T-helper 22 cell (primary cell): Measurements from ENCODE around the gene SPHK1.
"Not testable (repeated sequence)": the region's sequence is repeated elsewhere in the genome, so short reads cannot be mapped to it uniquely, and the experiment has no call there.

Experiments
- DNase-seq: peaks from one replicate; pipeline ENCODE4 v3.0.0-alpha.2; 2020; ENCODE audit warnings: low read depth

The SPHK1 gene

DNA sequence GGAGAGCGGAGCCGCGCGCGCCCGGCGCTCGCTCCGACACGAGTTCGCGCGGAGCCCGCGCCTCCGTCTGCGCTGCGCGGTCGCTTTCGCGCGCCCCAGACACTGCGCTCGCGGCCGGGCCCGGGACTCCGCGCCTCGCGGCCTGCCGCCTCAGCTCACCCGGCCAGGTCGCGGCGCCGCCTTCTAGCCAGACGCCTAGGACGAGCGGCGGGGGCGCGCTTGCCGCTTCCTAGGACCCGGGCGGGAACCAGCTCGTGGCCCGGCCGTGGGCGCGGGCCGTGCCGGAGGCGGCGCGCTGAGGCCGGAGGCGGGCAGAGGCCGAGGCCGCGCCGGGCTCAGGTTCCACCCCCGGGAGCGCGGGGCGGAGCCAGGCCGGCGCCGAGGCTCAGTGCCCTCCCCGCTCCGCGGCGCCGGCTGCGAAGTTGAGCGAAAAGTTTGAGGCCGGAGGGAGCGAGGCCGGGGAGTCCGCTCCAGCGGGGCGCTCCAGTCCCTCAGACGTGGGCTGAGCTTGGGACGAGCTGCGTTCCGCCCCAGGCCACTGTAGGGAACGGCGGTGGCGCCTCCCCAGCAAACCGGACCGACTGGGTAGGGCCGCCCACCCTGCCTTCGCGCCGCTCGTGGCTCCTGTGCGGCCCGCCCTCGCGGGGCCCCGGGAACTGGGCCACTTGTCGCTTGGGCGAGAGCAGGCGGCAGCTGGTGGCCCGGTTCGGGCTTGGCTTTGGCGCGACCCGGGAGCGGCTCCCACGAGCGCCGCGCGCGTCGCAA lies at the start of gene SPHK1:
TSS of gene SPHK1 (plus strand) at position 388 of the 765 bp plus-strand sequence. CDS start 1,036 bp downstream, outside the sequence.
- peak; percentile 11 for DNase-seq

DNA sequence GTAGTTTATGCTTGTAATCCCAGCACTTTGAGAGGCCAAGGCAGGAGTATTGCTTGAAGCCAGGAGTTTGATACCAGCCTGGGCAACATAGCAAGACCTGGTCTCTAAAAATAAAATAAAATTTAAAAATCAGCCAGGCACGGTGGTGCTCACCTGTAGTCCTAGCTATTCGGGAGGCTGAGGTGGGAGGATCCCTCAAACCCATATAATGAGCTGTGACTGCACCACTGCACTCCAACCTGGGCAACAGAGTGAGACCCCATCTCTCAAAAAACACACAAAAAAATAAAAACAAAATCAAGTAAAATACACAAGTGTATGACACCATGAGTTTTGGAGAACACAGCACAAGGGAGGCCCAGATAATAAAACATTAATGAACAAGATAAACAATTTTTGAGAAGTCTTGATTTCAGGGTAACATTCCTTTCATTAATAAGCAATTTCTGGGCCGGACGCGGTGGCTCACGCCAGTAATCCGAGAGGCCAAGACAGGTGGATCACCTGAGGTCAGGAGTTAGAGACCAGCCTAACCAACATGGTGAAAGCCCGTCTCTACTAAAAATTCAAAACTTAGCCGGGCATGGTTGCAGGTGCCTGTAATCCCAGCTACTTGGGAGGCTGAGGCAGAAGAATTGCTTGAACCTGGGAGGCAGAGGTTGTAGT lies 48.6 kb upstream of the SPHK1 start:
- DNase-seq, result no peak

DNA sequence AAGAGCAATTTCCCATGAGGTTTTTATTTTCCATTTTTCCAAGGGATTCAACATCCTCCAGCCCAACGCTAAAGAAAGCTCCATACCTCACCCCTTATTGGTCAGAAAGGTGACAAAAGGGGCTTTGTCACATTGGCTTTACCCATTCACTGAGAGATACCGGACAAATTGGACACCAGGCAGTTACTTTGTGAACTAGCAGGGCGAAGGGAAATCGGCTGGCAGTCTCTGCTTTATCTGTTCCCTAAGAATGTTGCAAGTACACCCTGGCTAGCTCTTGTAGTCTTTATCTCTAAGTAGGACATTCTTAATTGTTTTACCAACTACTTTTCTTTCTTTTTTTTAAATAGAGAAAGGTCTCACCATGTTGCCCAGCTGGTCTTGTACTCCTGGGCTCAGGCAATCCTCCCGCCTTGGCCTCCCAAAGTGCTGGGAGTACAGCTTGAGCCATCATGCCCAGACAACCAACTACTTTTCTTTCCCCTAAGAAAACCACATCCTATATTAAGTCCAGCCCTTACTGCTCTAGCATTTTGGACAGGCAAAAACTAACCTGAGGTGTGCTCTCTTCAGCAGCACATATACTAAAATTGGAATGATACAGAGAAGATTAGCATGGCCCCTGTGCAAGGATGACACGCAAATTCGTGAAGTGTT lies 47.5 kb upstream of the SPHK1 start:
- DNase-seq, result no peak

DNA sequence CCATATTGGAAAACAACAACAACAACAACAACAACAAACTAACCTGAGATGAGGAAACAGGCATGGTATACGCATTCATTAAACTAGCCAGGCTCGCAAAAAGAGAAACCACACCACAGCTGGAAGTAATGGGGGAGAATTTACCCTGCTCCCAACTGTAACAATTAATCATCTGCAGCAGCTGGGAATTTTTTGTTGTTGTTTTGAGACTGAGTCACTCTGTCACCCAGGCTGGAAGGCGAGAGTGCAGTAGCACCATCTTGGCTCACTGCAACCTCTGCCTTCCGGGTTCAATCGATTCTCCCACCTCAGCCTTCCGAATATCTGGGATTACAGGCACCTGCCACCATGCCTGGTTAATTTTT lies 47.0 kb upstream of the SPHK1 start:
- DNase-seq, result no peak

DNA sequence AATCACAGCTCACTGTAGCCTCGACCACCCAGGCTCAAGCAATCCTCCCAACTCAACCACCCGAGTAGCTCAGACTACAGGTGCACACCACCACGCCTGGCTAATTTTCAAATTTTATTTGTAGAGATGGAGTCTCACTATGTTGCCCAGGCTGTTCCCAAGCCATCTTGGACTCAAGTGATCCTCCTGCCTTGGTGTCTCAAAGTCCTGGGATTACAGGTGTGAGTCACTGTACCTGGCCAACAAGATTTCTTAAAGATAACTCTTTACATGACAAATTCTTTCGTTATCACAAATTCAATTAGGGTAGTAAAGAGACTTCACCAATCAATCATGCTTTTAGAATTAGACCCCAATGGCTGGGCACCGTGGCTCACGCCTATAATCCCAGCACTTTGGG lies 43.1 kb upstream of the SPHK1 start:
- no peak for DNase-seq

DNA sequence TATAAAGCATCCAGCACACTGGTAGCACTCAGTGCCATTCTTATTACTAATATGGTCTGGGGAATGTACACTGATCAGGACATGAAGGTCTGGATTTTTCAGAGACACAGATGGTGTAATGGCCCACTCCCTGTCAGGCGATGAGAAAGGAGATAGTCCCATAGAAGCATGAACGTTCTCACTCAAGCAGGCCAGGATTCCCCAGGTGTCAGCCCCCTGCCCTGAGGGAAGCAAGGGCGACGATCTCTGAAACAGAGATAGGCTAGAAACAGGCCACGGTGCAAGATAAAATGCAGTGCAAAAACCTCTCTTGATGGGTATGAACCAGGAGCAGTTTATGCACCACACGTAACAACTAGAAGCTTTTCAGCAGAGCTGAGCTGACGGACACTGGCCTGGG lies 41.3 kb upstream of the SPHK1 start:
- no peak for DNase-seq

GRCh38 chr17:76345377-76345974 lies 38.9 kb upstream of the SPHK1 start:
- no peak for DNase-seq

DNA sequence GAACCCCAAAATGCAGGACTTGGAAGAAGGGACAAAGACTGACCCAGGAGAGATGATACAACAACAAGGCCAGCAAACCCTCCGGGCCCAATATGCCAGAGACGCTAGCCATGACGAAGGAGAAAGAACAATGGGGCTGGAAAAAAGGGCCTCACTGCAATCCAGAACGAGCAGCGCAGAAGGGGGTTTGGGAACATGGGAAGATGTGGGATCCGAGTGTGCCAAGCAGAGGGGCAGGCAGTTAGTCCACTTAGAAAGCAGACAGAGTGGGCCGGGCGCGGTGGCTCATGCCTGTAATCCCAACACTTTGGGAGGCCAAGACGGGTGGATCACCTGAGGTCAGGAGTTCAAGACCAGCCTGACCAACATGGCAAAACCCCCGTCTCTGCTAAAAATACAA lies 37.5 kb upstream of the SPHK1 start:
- DNase-seq, result not testable (repeated sequence)

DNA sequence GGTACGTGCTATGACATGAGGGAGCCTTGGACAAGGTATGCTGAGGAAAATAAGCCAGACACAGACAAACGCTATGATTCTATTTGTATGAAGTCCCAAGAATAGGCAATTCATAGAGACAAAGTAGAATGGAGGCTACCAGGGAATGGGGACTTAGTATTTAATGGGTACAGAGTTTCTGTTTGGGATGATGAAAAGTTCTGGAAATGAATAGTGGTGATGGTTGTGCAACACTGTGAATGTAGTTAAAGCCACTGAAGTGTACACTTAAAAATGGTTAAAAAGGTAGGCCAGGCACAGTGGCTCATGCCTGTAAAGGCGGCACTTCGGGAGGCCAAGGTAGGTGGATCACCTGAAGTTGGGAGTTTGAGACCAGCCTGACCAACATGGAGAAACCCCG lies 33.9 kb upstream of the SPHK1 start:
- no peak for DNase-seq

DNA sequence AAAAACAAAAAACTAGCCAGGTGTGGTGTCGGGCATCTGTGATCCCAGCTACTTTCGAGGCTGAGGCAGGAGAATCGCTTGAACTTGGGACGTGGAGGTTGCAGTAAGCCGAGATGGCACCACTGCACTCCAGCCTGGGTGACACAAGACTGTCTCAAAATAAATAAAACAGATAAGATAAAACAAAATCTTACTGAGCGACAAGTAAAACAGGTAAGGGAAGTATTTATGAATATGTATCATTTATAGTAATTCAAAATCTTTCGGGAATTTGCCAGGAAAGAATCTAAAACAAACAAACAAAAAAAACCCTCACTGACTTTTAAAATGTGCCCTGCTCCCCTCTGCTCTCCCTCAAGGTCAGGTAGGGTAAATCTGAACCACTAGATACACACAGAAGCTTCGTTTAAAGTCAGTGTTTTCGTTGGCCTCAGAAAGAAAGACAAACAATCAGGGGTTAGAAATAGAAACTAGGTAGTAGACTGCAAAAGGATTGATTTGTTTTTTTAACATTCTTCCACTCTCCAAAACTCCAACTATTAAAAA lies 32.8 kb upstream of the SPHK1 start:
- DNase-seq, result no peak

- DNase-seq, result peak; percentile 1
Measured at GRCh38 chr17:76353004-76353598, 31.3 kb upstream of the SPHK1 start.

GRCh38 chr17:76353599-76354316 lies 30.7 kb upstream of the SPHK1 start, which contains the start of gene PRPSAP1:
Gene PRPSAP1 (minus strand): TSS chr17:76353916. CDS start chr17:76353703, 213 bp downstream.
- peak; percentile 58 for DNase-seq

- no peak for DNase-seq
Measured at GRCh38 chr17:76354317-76354729, 30.1 kb upstream of the SPHK1 start.

GRCh38 chr17:76354747-76355310 lies 29.6 kb upstream of the SPHK1 start:
- DNase-seq, result no peak

DNA sequence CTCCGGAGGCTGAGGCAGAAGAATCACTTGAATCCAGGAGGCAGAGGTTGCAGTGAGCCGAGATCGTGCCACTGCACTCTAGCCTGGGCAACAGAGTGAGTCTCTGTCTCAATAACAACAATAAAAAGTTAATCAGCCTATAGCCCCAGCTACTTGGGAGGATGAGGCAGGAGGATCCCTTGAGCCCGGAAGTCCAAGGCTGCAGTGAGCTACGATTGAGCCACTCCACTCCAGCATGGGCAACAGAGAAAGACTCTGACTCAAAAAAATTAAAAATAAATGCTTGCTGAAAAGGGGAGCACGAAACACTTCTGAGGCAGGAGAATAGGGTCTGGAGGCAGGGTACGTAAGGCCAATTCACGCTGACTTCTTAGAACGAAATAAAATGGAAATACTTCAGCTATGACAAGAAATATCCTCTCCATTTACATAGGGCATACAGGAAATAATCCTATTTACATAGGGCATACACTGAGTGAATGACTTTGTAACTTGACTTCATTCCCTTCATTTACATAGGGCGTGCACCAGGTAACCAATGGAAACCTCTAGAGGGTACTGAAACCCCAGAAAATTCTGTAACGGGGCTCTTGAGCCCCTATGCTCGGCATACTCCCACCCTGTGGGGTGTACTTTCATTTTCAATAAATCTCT lies 27.5 kb upstream of the SPHK1 start:
- no peak for DNase-seq

DNA sequence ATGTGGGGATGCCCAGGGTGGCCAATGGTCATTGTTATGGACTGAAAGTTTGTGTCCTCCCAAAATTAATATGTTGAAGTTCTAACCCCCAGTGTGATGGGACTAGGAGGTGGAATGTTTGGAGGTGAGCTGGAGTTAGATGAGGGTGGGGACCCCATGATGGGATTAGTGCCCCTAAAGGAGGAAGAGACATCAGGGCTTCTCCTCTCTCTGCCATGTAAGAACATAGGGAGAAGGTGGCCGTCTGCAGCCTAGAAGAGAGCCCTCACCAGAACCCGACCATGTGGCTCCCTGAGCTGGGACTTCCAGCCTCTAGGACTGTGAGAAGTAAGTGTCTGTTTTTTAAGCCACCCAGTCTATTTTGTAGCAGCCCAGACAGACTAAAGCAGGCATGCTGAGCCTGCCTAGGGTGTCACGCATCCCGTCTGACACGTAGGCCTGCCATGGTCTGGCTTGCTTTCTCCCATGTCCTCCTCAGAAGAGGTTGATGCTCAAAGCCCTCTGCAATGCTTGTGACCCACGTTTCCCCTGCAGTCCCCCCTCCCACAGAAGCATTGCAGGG lies 26.7 kb upstream of the SPHK1 start:
- DNase-seq, result no peak

- DNase-seq, result no peak
Measured at GRCh38 chr17:76359375-76359774, 25.0 kb upstream of the SPHK1 start.

- not testable (repeated sequence) for DNase-seq
Measured at GRCh38 chr17:76359776-76360175, 24.6 kb upstream of the SPHK1 start.

- no peak for DNase-seq
Measured at GRCh38 chr17:76360461-76360860, 23.9 kb upstream of the SPHK1 start.
